ENCODE measurements around the gene THTPA.

DNA sequence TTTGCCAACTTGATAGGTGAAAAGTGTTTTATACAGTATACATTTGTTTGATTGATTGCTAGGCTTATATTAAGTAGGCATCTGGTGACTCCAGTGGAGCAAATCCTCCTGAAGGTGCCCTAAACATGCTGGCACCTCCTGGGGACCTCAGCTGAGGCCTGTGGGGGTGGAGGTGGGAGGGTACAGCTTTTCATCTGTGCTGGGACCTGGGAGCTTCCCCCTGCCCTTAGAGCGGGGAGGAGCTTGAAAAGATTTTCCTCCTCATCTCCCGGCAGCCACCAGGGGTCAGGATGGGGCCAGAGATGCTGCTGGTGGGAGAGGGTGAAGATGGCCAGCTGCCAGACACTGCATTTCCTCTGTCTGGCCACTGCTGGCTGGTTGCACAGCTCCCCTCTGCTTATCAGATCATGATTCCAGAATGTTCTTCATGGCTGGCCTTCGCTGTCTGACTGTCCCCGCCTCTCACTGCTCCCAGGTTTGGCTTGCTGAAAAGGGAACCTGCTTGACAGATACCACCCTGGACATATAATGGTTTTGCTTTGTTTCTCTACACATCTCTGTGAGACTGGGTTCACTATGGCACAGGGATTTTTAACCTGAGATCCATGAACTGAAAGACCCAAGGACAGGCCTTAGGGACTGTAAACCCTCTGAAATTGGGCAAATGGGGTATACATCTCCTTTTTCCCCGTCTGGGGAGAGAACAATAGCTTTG lies 33.0 kb downstream of the THTPA start:
- TF ChIP-seq, protein P1, sequence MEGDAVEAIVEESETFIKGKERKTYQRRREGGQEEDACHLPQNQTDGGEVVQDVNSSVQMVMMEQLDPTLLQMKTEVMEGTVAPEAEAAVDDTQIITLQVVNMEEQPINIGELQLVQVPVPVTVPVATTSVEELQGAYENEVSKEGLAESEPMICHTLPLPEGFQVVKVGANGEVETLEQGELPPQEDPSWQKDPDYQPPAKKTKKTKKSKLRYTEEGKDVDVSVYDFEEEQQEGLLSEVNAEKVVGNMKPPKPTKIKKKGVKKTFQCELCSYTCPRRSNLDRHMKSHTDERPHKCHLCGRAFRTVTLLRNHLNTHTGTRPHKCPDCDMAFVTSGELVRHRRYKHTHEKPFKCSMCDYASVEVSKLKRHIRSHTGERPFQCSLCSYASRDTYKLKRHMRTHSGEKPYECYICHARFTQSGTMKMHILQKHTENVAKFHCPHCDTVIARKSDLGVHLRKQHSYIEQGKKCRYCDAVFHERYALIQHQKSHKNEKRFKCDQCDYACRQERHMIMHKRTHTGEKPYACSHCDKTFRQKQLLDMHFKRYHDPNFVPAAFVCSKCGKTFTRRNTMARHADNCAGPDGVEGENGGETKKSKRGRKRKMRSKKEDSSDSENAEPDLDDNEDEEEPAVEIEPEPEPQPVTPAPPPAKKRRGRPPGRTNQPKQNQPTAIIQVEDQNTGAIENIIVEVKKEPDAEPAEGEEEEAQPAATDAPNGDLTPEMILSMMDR (IDR thresholded peaks at IDR 0.05; ENCODE audit: borderline replicate concordance, extremely low read depth, low read length, poor library complexity, severe bottlenecking), result peak; percentile 90
- no peak for TF ChIP-seq EZH2 (IDR thresholded peaks at IDR 0.05; ENCODE audit: borderline replicate concordance, low read depth, low read length, severe bottlenecking)

All from DND-41 (cell line).